Right lobe of liver (tissue), 4 donors: ENCODE results near the gene ROR2.

Experiments
- CTCF ChIP-seq, 4 donors: fragments of 200-600 bp in 3 of 4; fragments of 450-650 bp in 1 of 4; IDR thresholded peaks; one replicate each; pipeline versions ENCODE4 v1.5.1 to v1.8.0; 2016 to 2022; ENCODE audit warnings: antibody characterized with exemption in 4 of 4, mild to moderate bottlenecking in 2 of 4
- POLR2A ChIP-seq: fragments of 450-650 bp; IDR thresholded peaks from one replicate; pipeline ENCODE4 v1.6.1; 2017; ENCODE audit warnings: antibody characterized with exemption, mild to moderate bottlenecking
- donor health status: DM: no; HTN: no; CAD: no.
- donor health status: DM: no; HTN: no; CAD: no.
- donor health status: DM: no; HTN: yes; CAD: no.

GRCh38 chr9:91660521-91660920, 289.5 kb downstream of the ROR2 start:
- no peak for TF ChIP-seq POLR2A
- no peak for TF ChIP-seq CTCF (IDR thresholded peaks at IDR 0.05)
